Activated B cell treated with CpG ODN at 0.5 μM for 24 hours (primary cell): ENCODE results near the gene TSBP1. TPM values are rescaled to one million over a fixed set of nuclear protein-coding genes. Genes with fewer than 3 reads are reported as not detected.

Experiments
- ATAC-seq: fragments of 200-7000 bp; cut with Tn5 transposase; one replicate; pipeline ENCODE4 v1.10.0; 2021; ENCODE audit warnings: low read depth, mild to moderate bottlenecking, moderate library complexity
- CTCF ChIA-PET: fragments of 350-600 bp; sonication (Branson Sonifier 250); formaldehyde crosslinking; loops from one replicate; lab custom pipeline; 2021; ENCODE audit warnings: antibody characterized with exemption; lab: Charles Lee
- POLR2A ChIA-PET: fragments of 350-600 bp; sonication (Branson Sonifier 250); formaldehyde crosslinking; loops from one replicate; lab custom pipeline; 2021; ENCODE audit warnings: antibody characterized with exemption; lab: Charles Lee
- DNase-seq: peaks from one replicate; pipeline ENCODE4 v3.0.0; 2022
- H3K27ac Mint-ChIP-seq: one replicate; pipeline ENCODE4 v1.8.0; 2020; ENCODE audit warnings: mixed read lengths
- H3K27me3 Mint-ChIP-seq: one replicate; pipeline ENCODE4 v1.8.0; 2021; ENCODE audit warnings: mixed read lengths
- H3K36me3 Mint-ChIP-seq: one replicate; pipeline ENCODE4 v1.8.0; 2021; ENCODE audit warnings: low read depth, mixed read lengths
- H3K4me1 Mint-ChIP-seq: one replicate; pipeline ENCODE4 v1.8.0; 2021; ENCODE audit warnings: mixed read lengths
- H3K4me3 Mint-ChIP-seq: one replicate; pipeline ENCODE4 v1.8.0; 2020; ENCODE audit warnings: mild to moderate bottlenecking, mixed read lengths
- H3K9me3 Mint-ChIP-seq: one replicate; pipeline ENCODE4 v1.8.0; 2020; ENCODE audit warnings: mixed read lengths
- CTCF ChIP-seq: fragments of 200-600 bp; IDR thresholded peaks from one replicate; pipeline ENCODE4 v1.8.0; 2022; ENCODE audit warnings: antibody characterized with exemption, mild to moderate bottlenecking
- intact Hi-C: fragments of 100-400 bp; cut with micrococcal nuclease; formaldehyde crosslinking; loops from one replicate; pipeline ENCODE4 v1.15.1; 2024
- total RNA-seq: library from RNA; stranded (reverse); gene quantifications from 2 replicates; pipeline ENCODE4 v1.2.3, GENCODE V29; 2022

The TSBP1 gene
- total RNA-seq, 1 donor from 2014 or later: not detected

- CTCF ChIA-PET: no interaction called here
- Mint-ChIP-seq H3K4me1 (peaks cover 31% of the 10 kb centered on the region), H3K4me3 (no peak overlapping the region), H3K27me3 (no peaks in the 10 kb centered on the region), H3K27ac (no peak overlapping the region), H3K9me3 (no peaks in the 10 kb centered on the region), H3K36me3 (no peaks in the 10 kb centered on the region)
- TF ChIP-seq CTCF: no peak
- POLR2A ChIA-PET: interaction anchor here (0.9 kb wide), 1 partner anchor 66 kb away, joined by 3 read pairs; no protein-coding TSS in a partner anchor
- ATAC-seq (peak; percentile 45), DNase-seq (no peak)
- intact Hi-C loops: loop anchor here (5.0 kb wide), 1 partner anchor 35 kb away; the partner anchor contains the start of gene TSBP1
Measured at GRCh38 chr6:32337186-32337805, 34.4 kb downstream of the TSBP1 start.

GRCh38 chr6:32332433-32332832 is 39.3 kb downstream of the TSBP1 start:
- ATAC-seq: no peak
- POLR2A ChIA-PET: interaction anchor here (0.6 to 1.0 kb wide), 3 partner anchors 19 to 756 kb away, joined by 3 read pairs; partner anchors contain the start of gene HLA-DPB1
- no peak overlapping the region for H3K27ac Mint-ChIP-seq
- no peaks in the 10 kb centered on the region for H3K36me3 Mint-ChIP-seq
- intact Hi-C loops: no loop called here
- no peak for TF ChIP-seq CTCF
- DNase-seq: no peak
- no peaks in the 10 kb centered on the region for H3K27me3 Mint-ChIP-seq
- H3K9me3 Mint-ChIP-seq: no peaks in the 10 kb centered on the region
- CTCF ChIA-PET: interaction anchor here (0.6 kb wide), 1 partner anchor 384 kb away, joined by 3 read pairs; no protein-coding TSS in a partner anchor
- H3K4me3 Mint-ChIP-seq: no peak overlapping the region
- peaks cover 26% of the 10 kb centered on the region for H3K4me1 Mint-ChIP-seq

GRCh38 chr6:32329141-32329540 is 42.6 kb downstream of the TSBP1 start:
- peaks cover 27% of the 10 kb centered on the region for H3K4me1 Mint-ChIP-seq
- CTCF ChIA-PET: interaction anchor here (1.1 kb wide), 1 partner anchor 84 kb away, joined by 3 read pairs; no protein-coding TSS in a partner anchor
- no peak overlapping the region for H3K4me3 Mint-ChIP-seq
- ATAC-seq (no peak), DNase-seq (no peak)
- H3K36me3 Mint-ChIP-seq: peaks cover 2% of the 10 kb centered on the region
- H3K27ac Mint-ChIP-seq: no peak overlapping the region
- H3K27me3 Mint-ChIP-seq: no peaks in the 10 kb centered on the region
- POLR2A ChIA-PET: interaction anchor here (0.6 kb wide), 1 partner anchor 403 kb away, joined by 3 read pairs; no protein-coding TSS in a partner anchor
- TF ChIP-seq CTCF: no peak
- intact Hi-C loops: no loop called here
- no peaks in the 10 kb centered on the region for H3K9me3 Mint-ChIP-seq

GRCh38 chr6:32327103-32327502 is 44.6 kb downstream of the TSBP1 start:
- peaks cover 2% of the 10 kb centered on the region for H3K36me3 Mint-ChIP-seq
- H3K27me3 Mint-ChIP-seq: no peaks in the 10 kb centered on the region
- peak; percentile 89 for ATAC-seq
- POLR2A ChIA-PET: interaction anchor here (0.6 to 1.8 kb wide), 10 partner anchors 16 to 923 kb away, joined by 3 to 16 read pairs (median 4); partner anchors contain the start of genes FKBPL and GPSM3
- peak overlapping the region; percentile 44 for H3K4me3 Mint-ChIP-seq
- H3K9me3 Mint-ChIP-seq: no peaks in the 10 kb centered on the region
- intact Hi-C loops: loop anchor here (2.0 kb wide), 2 partner anchors 56 to 72 kb away; no protein-coding TSS in a partner anchor
- no peak for DNase-seq
- TF ChIP-seq CTCF: no peak
- H3K4me1 Mint-ChIP-seq: peaks cover 25% of the 10 kb centered on the region
- CTCF ChIA-PET: interaction anchor here (0.5 to 1.7 kb wide), 3 partner anchors 55 to 122 kb away, joined by 4 to 8 read pairs (median 4); no protein-coding TSS in a partner anchor
- peak overlapping the region; percentile 69 for H3K27ac Mint-ChIP-seq

- H3K4me1 Mint-ChIP-seq: no peaks in the 10 kb centered on the region
- intact Hi-C loops: no loop called here
- CTCF ChIA-PET: no interaction called here
- H3K9me3 Mint-ChIP-seq: no peaks in the 10 kb centered on the region
- POLR2A ChIA-PET: no interaction called here
- H3K36me3 Mint-ChIP-seq: peaks cover 3% of the 10 kb centered on the region
- no peak overlapping the region for H3K4me3 Mint-ChIP-seq
- TF ChIP-seq CTCF: no peak
- no peak overlapping the region for H3K27ac Mint-ChIP-seq
- ATAC-seq (no peak), DNase-seq (no peak)
- no peaks in the 10 kb centered on the region for H3K27me3 Mint-ChIP-seq
Measured at GRCh38 chr6:32318501-32318900, 53.2 kb downstream of the TSBP1 start.
